ENCODE results near the gene POLE.
"Not testable (repeated sequence)": the region's sequence is repeated elsewhere in the genome, so short reads cannot be mapped to it uniquely, and the experiment has no call there.

Gene POLE

GRCh38 chr12:132717011-132717410 lies 29.9 kb upstream of the POLE start:
- no peak for DNase-seq

- no peak for DNase-seq
Observed at GRCh38 chr12:132716356-132716755, 29.2 kb upstream of the POLE start.

- no peak for DNase-seq
Observed at GRCh38 chr12:132715874-132716273, 28.7 kb upstream of the POLE start.

- DNase-seq = no peak
Observed at GRCh38 chr12:132713123-132713522, 26.0 kb upstream of the POLE start.

GRCh38 chr12:132711080-132711843 lies 24.1 kb upstream of the POLE start:
- DNase-seq = no peak

- peak; percentile 88 for DNase-seq
Observed at GRCh38 chr12:132710405-132711079, 23.4 kb upstream of the POLE start, which contains the start of gene PGAM5. TSS of gene PGAM5 (plus strand) at chr12:132710842. CDS start at chr12:132710877, 35 bp downstream.

GRCh38 chr12:132710043-132710404 lies 22.9 kb upstream of the POLE start:
- peak; percentile 52 for DNase-seq

- no peak for DNase-seq
Observed at GRCh38 chr12:132708150-132708549, 21.0 kb upstream of the POLE start.

- no peak for DNase-seq
Observed at GRCh38 chr12:132707241-132707640, 20.1 kb upstream of the POLE start.

GRCh38 chr12:132703641-132704040 lies 16.5 kb upstream of the POLE start:
- no peak for DNase-seq

GRCh38 chr12:132702640-132703039 lies 15.5 kb upstream of the POLE start:
- no peak for DNase-seq

- DNase-seq = no peak
Observed at GRCh38 chr12:132700212-132700822, 13.2 kb upstream of the POLE start.

GRCh38 chr12:132698341-132698740 lies 11.2 kb upstream of the POLE start:
- no peak for DNase-seq

- no peak for DNase-seq
Observed at GRCh38 chr12:132695431-132695830, 8.3 kb upstream of the POLE start.

GRCh38 chr12:132694888-132695287 lies 7.7 kb upstream of the POLE start:
- not testable (repeated sequence) for DNase-seq

GRCh38 chr12:132692030-132692429 lies 4.9 kb upstream of the POLE start:
- not testable (repeated sequence) for DNase-seq

GRCh38 chr12:132690112-132690511 lies 3.0 kb upstream of the POLE start:
- no peak for DNase-seq

- DNase-seq = no peak
Observed at GRCh38 chr12:132689227-132689626, 2.1 kb upstream of the POLE start.

GRCh38 chr12:132686825-132687210 lies 324 bp downstream of the POLE start:
- peak; percentile 71 for DNase-seq

- DNase-seq = no peak
Observed at GRCh38 chr12:132685400-132685799, 1.7 kb downstream of the POLE start.

- DNase-seq = no peak
Observed at GRCh38 chr12:132677492-132677891, 9.7 kb downstream of the POLE start.

GRCh38 chr12:132675757-132676432 lies 11.2 kb downstream of the POLE start:
- no peak for DNase-seq

- no peak for DNase-seq
Observed at GRCh38 chr12:132674561-132674960, 12.6 kb downstream of the POLE start.
